Measurements from ENCODE around the gene PECR. TPM values are rescaled to one million over a fixed set of nuclear protein-coding genes. Genes with fewer than 3 reads are reported as not detected.

PECR gene
- total RNA-seq, 1 experiment from 2014 or later: 13.9 TPM

DNA sequence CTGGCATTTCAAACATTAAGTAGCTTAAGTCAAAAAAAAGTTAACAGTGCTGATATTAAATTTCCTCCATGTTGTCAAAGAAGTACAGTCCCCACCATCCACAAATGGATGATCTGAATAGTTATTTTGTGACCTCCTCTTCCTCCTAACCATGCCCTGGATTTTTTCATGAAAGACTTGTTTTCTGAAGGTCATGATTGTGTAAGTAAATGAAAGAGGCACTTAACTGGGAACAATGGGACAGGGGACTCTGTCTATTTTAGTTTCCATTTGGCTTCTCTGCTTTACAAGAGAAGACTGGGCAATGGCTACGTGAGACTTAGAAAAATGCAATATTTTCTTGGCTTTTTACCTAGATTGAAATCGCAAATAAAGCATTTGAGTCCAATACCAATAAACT is 32.2 kb downstream of the PECR start:
- Mint-ChIP-seq H3K4me3 (no peak overlapping the region), H3K27ac (peak overlapping the region; percentile 44; the same call in 1 of the 2 replicates), H3K9me3 (no peaks in the 10 kb centered on the region), H3K4me1 (peaks cover 21% of the 10 kb centered on the region), H3K27me3 (ENCODE audit: low read depth) (no peaks in the 10 kb centered on the region), H3K36me3 (peaks cover 21% of the 10 kb centered on the region)
- TF ChIP-seq ATF1 (CRISPR knock-in tag; IDR thresholded peaks at IDR 0.05) (no peak), NFYB (CRISPR knock-in tag; conservative IDR thresholded peaks at IDR 0.05; ENCODE audit: low read depth) (no peak), SP1 (CRISPR knock-in tag; conservative IDR thresholded peaks at IDR 0.05) (no peak), NFE2L1 (CRISPR knock-in tag; IDR thresholded peaks at IDR 0.05) (no peak), ZNF232 (CRISPR knock-in tag; IDR thresholded peaks at IDR 0.05) (no peak), ZNF317 (CRISPR knock-in tag; IDR thresholded peaks at IDR 0.05; ENCODE audit: borderline replicate concordance, low read depth) (no peak), ZNF671 (CRISPR knock-in tag; IDR thresholded peaks at IDR 0.05) (no peak), KAT7 (CRISPR knock-in tag; IDR thresholded peaks at IDR 0.05; ENCODE audit: borderline replicate concordance) (no peak), ZNF396 (CRISPR knock-in tag; IDR thresholded peaks at IDR 0.05; ENCODE audit: borderline replicate concordance) (no peak), ZNF416 (CRISPR knock-in tag; IDR thresholded peaks at IDR 0.05) (no peak), PRRX2 (CRISPR knock-in tag; IDR thresholded peaks at IDR 0.05) (no peak)
- TF ChIP-seq, protein P1, sequence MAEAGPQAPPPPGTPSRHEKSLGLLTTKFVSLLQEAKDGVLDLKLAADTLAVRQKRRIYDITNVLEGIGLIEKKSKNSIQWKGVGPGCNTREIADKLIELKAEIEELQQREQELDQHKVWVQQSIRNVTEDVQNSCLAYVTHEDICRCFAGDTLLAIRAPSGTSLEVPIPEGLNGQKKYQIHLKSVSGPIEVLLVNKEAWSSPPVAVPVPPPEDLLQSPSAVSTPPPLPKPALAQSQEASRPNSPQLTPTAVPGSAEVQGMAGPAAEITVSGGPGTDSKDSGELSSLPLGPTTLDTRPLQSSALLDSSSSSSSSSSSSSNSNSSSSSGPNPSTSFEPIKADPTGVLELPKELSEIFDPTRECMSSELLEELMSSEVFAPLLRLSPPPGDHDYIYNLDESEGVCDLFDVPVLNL (CRISPR knock-in tag; IDR thresholded peaks at IDR 0.05; ENCODE audit: borderline replicate concordance, low read depth): no peak
- TF ChIP-seq, protein P2, sequence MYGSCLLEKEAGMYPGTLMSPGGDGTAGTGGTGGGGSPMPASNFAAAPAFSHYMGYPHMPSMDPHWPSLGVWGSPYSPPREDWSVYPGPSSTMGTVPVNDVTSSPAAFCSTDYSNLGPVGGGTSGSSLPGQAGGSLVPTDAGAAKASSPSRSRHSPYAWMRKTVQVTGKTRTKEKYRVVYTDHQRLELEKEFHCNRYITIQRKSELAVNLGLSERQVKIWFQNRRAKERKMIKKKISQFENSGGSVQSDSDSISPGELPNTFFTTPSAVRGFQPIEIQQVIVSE (CRISPR knock-in tag; IDR thresholded peaks at IDR 0.05; ENCODE audit: borderline replicate concordance): no peak
- TF ChIP-seq, protein P3, sequence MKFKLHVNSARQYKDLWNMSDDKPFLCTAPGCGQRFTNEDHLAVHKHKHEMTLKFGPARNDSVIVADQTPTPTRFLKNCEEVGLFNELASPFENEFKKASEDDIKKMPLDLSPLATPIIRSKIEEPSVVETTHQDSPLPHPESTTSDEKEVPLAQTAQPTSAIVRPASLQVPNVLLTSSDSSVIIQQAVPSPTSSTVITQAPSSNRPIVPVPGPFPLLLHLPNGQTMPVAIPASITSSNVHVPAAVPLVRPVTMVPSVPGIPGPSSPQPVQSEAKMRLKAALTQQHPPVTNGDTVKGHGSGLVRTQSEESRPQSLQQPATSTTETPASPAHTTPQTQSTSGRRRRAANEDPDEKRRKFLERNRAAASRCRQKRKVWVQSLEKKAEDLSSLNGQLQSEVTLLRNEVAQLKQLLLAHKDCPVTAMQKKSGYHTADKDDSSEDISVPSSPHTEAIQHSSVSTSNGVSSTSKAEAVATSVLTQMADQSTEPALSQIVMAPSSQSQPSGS (CRISPR knock-in tag; IDR thresholded peaks at IDR 0.05; ENCODE audit: borderline replicate concordance, low read depth): no peak
- TF ChIP-seq, protein P4, sequence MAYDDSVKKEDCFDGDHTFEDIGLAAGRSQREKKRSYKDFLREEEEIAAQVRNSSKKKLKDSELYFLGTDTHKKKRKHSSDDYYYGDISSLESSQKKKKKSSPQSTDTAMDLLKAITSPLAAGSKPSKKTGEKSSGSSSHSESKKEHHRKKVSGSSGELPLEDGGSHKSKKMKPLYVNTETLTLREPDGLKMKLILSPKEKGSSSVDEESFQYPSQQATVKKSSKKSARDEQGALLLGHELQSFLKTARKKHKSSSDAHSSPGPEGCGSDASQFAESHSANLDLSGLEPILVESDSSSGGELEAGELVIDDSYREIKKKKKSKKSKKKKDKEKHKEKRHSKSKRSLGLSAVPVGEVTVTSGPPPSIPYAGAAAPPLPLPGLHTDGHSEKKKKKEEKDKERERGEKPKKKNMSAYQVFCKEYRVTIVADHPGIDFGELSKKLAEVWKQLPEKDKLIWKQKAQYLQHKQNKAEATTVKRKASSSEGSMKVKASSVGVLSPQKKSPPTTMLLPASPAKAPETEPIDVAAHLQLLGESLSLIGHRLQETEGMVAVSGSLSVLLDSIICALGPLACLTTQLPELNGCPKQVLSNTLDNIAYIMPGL (CRISPR knock-in tag; IDR thresholded peaks at IDR 0.05): no peak
- TF ChIP-seq, protein P5, sequence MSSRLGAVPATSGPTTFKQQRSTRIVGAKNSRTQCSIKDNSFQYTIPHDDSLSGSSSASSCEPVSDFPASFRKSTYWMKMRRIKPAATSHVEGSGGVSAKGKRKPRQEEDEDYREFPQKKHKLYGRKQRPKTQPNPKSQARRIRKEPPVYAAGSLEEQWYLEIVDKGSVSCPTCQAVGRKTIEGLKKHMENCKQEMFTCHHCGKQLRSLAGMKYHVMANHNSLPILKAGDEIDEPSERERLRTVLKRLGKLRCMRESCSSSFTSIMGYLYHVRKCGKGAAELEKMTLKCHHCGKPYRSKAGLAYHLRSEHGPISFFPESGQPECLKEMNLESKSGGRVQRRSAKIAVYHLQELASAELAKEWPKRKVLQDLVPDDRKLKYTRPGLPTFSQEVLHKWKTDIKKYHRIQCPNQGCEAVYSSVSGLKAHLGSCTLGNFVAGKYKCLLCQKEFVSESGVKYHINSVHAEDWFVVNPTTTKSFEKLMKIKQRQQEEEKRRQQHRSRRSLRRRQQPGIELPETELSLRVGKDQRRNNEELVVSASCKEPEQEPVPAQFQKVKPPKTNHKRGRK (CRISPR knock-in tag; IDR thresholded peaks at IDR 0.05; ENCODE audit: borderline replicate concordance): no peak
- TF ChIP-seq, protein P6, sequence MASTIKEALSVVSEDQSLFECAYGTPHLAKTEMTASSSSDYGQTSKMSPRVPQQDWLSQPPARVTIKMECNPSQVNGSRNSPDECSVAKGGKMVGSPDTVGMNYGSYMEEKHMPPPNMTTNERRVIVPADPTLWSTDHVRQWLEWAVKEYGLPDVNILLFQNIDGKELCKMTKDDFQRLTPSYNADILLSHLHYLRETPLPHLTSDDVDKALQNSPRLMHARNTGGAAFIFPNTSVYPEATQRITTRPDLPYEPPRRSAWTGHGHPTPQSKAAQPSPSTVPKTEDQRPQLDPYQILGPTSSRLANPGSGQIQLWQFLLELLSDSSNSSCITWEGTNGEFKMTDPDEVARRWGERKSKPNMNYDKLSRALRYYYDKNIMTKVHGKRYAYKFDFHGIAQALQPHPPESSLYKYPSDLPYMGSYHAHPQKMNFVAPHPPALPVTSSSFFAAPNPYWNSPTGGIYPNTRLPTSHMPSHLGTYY (CRISPR knock-in tag; IDR thresholded peaks at IDR 0.05): no peak
- no peak for DNase-seq (ENCODE audit: low spot score)
- no peak for ATAC-seq
- CTCF ChIA-PET: interaction anchor here (0.7 to 1.3 kb wide), 4 partner anchors 16 to 99 kb away, joined by 3 to 4 read pairs (median 3); no protein-coding TSS in a partner anchor
- POLR2A ChIA-PET: no interaction called here

DNA sequence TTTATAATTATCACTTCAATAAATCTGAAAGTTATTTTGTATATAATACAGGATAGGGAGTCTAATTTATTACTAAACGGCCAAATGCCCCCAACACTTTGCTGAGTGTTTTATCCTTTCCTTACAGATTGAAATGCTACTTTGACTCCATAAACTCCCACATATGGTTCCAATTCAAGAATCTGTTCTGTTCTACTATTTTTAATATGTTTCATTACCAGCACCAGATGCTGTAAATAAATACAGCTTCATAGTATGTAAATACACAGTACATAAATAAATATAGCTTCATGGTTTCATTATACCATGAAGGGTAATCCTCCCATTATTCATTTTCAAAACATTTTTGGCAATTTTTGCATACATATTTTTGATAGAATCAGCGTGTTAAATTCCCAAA is 34.2 kb downstream of the PECR start:
- Mint-ChIP-seq H3K9me3 (no peaks in the 10 kb centered on the region), H3K27me3 (ENCODE audit: low read depth) (no peaks in the 10 kb centered on the region), H3K27ac (no peak overlapping the region), H3K36me3 (peaks cover 30% of the 10 kb centered on the region), H3K4me3 (no peak overlapping the region), H3K4me1 (peaks cover 15% of the 10 kb centered on the region)
- POLR2A ChIA-PET: interaction anchor here (0.7 kb wide), 1 partner anchor 917 kb away, joined by 5 read pairs; no protein-coding TSS in a partner anchor
- CTCF ChIA-PET: no interaction called here
- no peak for DNase-seq (ENCODE audit: low spot score)
- no peak for ATAC-seq
- TF ChIP-seq ZNF416 (CRISPR knock-in tag; IDR thresholded peaks at IDR 0.05) (no peak), MXD4 (CRISPR knock-in tag; IDR thresholded peaks at IDR 0.05; ENCODE audit: borderline replicate concordance) (no peak), GTF2I (CRISPR knock-in tag; conservative IDR thresholded peaks at IDR 0.05) (no peak), NR2C2 (CRISPR knock-in tag; IDR thresholded peaks at IDR 0.05) (no peak)
- TF ChIP-seq, protein P7, sequence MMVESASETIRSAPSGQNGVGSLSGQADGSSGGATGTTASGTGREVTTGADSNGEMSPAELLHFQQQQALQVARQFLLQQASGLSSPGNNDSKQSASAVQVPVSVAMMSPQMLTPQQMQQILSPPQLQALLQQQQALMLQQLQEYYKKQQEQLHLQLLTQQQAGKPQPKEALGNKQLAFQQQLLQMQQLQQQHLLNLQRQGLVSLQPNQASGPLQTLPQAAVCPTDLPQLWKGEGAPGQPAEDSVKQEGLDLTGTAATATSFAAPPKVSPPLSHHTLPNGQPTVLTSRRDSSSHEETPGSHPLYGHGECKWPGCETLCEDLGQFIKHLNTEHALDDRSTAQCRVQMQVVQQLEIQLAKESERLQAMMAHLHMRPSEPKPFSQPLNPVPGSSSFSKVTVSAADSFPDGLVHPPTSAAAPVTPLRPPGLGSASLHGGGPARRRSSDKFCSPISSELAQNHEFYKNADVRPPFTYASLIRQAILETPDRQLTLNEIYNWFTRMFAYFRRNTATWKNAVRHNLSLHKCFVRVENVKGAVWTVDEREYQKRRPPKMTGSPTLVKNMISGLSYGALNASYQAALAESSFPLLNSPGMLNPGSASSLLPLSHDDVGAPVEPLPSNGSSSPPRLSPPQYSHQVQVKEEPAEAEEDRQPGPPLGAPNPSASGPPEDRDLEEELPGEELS (CRISPR knock-in tag; IDR thresholded peaks at IDR 0.05): no peak
- TF ChIP-seq, protein P1 (CRISPR knock-in tag; IDR thresholded peaks at IDR 0.05; ENCODE audit: borderline replicate concordance, low read depth): no peak
